Activated CD4-positive, alpha-beta T cell treated with anti-CD3 and anti-CD28 coated beads, Interleukin-2, amount 10 ng/mL, durations not matched to agents 24 days and 14 days (primary cell): ENCODE results near the gene PRKD1. TPM values are rescaled to one million over a fixed set of nuclear protein-coding genes. Genes with fewer than 3 reads are reported as not detected.
"Not testable (repeated sequence)": the region's sequence is repeated elsewhere in the genome, so short reads cannot be mapped to it uniquely, and the experiment has no call there.

ENCODE experiments used
- DNase-seq: peaks from one replicate; pipeline ENCODE4 v3.0.0; 2022
- H3K27ac Mint-ChIP-seq: one replicate; pipeline ENCODE4 v1.8.0; 2022; ENCODE audit warnings: mild to moderate bottlenecking, mixed read lengths
- H3K27me3 Mint-ChIP-seq: one replicate; pipeline ENCODE4 v1.8.0; 2022; ENCODE audit warnings: mixed read lengths
- H3K36me3 Mint-ChIP-seq: one replicate; pipeline ENCODE4 v1.8.0; 2022; ENCODE audit warnings: low read depth, mild to moderate bottlenecking, mixed read lengths
- H3K4me1 Mint-ChIP-seq: one replicate; pipeline ENCODE4 v1.8.0; 2021; ENCODE audit warnings: mixed read lengths
- H3K4me3 Mint-ChIP-seq: one replicate; pipeline ENCODE4 v1.8.0; 2022; ENCODE audit warnings: mild to moderate bottlenecking, moderate library complexity, mixed read lengths
- H3K9me3 Mint-ChIP-seq: one replicate; pipeline ENCODE4 v1.8.0; 2021; ENCODE audit warnings: mixed read lengths
- intact Hi-C: fragments of 100-400 bp; cut with micrococcal nuclease; formaldehyde crosslinking; loops from one replicate; pipeline ENCODE4 v1.15.1; 2023
- total RNA-seq: library from RNA; stranded (reverse); gene quantifications from 2 replicates; pipeline ENCODE4 v1.2.3, GENCODE V29; 2022

PRKD1 gene
- total RNA-seq, 1 donor from 2014 or later: not detected

DNA sequence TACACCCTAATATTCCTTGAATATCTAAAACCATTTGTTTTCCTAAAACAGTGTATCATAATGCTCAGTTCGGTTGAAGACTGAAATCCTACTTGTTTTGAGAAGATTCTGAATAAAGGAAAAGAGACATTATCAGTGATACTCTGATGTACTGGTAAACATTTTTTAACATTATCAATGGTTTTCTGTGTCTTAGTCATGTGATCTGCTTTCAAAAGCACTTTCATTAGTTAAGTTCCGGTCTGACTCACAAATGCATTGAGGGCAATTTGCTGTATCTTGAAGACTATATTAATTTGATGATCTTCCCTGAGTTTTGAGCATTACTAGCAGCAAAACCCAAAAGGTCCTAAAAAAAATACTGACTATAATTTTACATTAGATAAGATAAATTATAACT lies 145.6 kb downstream of the PRKD1 start:
- intact Hi-C loops: no loop called here
- DNase-seq: no peak
- no peak overlapping the region for H3K27ac Mint-ChIP-seq
- peaks cover 8% of the 10 kb centered on the region for H3K9me3 Mint-ChIP-seq
- no peaks in the 10 kb centered on the region for H3K4me1 Mint-ChIP-seq
- no peaks in the 10 kb centered on the region for H3K27me3 Mint-ChIP-seq
- H3K36me3 Mint-ChIP-seq: no peaks in the 10 kb centered on the region
- H3K4me3 Mint-ChIP-seq: no peak overlapping the region

GRCh38 chr14:29777142-29777541 lies 150.5 kb downstream of the PRKD1 start:
- H3K27me3 Mint-ChIP-seq, DNase-seq: not testable (repeated sequence)

GRCh38 chr14:29773990-29774389 lies 153.7 kb downstream of the PRKD1 start:
- Mint-ChIP-seq H3K4me1 (no peaks in the 10 kb centered on the region), H3K36me3 (no peaks in the 10 kb centered on the region), H3K27ac (no peak overlapping the region), H3K9me3 (peaks cover 13% of the 10 kb centered on the region), H3K4me3 (no peak overlapping the region), H3K27me3 (no peaks in the 10 kb centered on the region)
- no peak for DNase-seq
- intact Hi-C loops: no loop called here

More at GRCh38 chr14:29777142-29777541, 150.5 kb downstream of the PRKD1 start:
- H3K4me1 Mint-ChIP-seq, H3K4me3 Mint-ChIP-seq, intact Hi-C loops, H3K36me3 Mint-ChIP-seq, H3K27ac Mint-ChIP-seq, H3K9me3 Mint-ChIP-seq: not testable (repeated sequence)

DNA sequence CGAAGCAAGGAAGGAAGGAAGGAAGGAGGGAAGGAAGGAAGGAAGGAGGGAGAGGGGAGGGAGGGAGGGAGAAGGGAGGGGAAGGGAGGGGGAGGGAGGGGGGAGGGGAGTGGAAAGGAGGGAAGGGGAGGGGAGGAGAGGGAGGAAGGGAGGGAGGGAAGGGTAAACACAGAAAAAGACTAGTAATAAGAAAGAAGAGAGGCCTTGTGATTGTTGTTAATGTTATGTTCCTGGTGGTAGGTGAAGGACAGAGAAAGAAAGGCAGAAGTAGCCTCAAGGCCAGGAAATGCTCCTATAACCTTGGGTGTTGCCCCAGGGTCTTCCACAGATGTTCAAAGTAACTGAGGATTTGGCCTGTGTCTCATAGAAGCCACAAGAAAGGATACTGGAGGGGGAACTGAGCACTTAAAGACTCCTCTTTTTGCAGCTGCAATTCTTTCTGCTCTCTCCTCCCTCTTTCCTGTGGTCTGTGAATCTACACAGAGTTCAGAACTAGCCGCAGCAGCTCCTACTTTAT lies 164.2 kb downstream of the PRKD1 start:
- no peaks in the 10 kb centered on the region for H3K36me3 Mint-ChIP-seq
- no peak overlapping the region for H3K4me3 Mint-ChIP-seq
- no peaks in the 10 kb centered on the region for H3K27me3 Mint-ChIP-seq
- no peak overlapping the region for H3K27ac Mint-ChIP-seq
- intact Hi-C loops: no loop called here
- no peaks in the 10 kb centered on the region for H3K4me1 Mint-ChIP-seq
- H3K9me3 Mint-ChIP-seq: peaks cover 10% of the 10 kb centered on the region
- no peak for DNase-seq

- no peak overlapping the region for H3K27ac Mint-ChIP-seq
- H3K27me3 Mint-ChIP-seq: no peaks in the 10 kb centered on the region
- intact Hi-C loops: no loop called here
- no peaks in the 10 kb centered on the region for H3K4me1 Mint-ChIP-seq
- H3K9me3 Mint-ChIP-seq: peaks cover 4% of the 10 kb centered on the region
- no peak for DNase-seq
- H3K4me3 Mint-ChIP-seq: no peak overlapping the region
- H3K36me3 Mint-ChIP-seq: no peaks in the 10 kb centered on the region
These were observed 167.9 kb downstream of the PRKD1 start for GRCh38 chr14:29759521-29760340.

- Mint-ChIP-seq H3K4me3 (no peak overlapping the region), H3K36me3 (no peaks in the 10 kb centered on the region), H3K27me3 (no peaks in the 10 kb centered on the region), H3K27ac (no peak overlapping the region), H3K4me1 (no peaks in the 10 kb centered on the region), H3K9me3 (peaks cover 4% of the 10 kb centered on the region)
- intact Hi-C loops: no loop called here
- DNase-seq: no peak
These were observed 169.9 kb downstream of the PRKD1 start for GRCh38 chr14:29757711-29758233.

DNA sequence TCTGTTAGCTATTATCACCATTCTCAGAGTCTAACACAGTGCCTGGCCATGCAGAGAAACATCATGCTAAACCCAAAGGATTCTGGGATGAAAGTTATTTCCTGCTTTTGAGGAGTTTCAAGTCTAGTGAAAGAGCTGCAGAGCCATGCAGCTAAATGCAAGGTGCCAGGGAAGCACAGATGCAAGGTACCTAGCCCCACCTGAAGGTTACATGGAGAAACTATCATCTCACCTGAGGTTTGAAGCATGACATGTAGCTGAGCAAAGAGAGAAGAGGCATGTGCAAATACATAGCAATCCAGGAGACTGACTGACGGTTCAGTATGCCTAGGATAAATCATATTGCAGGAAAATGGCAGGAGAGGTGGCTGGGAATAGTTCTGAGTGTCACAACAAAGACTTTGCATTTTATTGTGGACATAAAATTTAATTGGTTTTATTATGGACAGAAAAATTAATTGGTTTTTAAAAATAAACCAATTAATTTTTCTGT lies 170.4 kb downstream of the PRKD1 start:
- Mint-ChIP-seq H3K27ac (no peak overlapping the region), H3K9me3 (peaks cover 4% of the 10 kb centered on the region), H3K27me3 (no peaks in the 10 kb centered on the region), H3K36me3 (no peaks in the 10 kb centered on the region), H3K4me1 (no peaks in the 10 kb centered on the region), H3K4me3 (no peak overlapping the region)
- no peak for DNase-seq
- intact Hi-C loops: no loop called here

DNA sequence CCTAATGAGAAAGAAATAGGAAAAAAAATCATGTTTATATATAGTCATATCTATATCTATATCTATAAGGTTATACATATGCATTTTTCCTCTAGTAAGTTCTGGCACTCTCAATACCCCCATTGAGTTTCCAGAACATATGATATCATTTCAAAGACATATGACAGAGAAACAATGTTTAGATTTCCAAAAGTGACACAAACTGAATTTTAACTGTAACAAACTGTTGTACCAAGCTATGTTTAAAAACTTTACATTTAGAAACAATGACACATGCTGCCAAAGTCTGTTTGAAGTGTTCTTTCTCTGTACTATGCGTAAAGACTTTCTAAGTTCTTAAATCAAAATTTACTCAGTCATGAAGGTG lies 171.6 kb downstream of the PRKD1 start:
- intact Hi-C loops: no loop called here
- H3K4me3 Mint-ChIP-seq: no peak overlapping the region
- H3K27me3 Mint-ChIP-seq: no peaks in the 10 kb centered on the region
- H3K9me3 Mint-ChIP-seq: peaks cover 6% of the 10 kb centered on the region
- DNase-seq: no peak
- no peaks in the 10 kb centered on the region for H3K4me1 Mint-ChIP-seq
- no peak overlapping the region for H3K27ac Mint-ChIP-seq
- H3K36me3 Mint-ChIP-seq: no peaks in the 10 kb centered on the region

DNA sequence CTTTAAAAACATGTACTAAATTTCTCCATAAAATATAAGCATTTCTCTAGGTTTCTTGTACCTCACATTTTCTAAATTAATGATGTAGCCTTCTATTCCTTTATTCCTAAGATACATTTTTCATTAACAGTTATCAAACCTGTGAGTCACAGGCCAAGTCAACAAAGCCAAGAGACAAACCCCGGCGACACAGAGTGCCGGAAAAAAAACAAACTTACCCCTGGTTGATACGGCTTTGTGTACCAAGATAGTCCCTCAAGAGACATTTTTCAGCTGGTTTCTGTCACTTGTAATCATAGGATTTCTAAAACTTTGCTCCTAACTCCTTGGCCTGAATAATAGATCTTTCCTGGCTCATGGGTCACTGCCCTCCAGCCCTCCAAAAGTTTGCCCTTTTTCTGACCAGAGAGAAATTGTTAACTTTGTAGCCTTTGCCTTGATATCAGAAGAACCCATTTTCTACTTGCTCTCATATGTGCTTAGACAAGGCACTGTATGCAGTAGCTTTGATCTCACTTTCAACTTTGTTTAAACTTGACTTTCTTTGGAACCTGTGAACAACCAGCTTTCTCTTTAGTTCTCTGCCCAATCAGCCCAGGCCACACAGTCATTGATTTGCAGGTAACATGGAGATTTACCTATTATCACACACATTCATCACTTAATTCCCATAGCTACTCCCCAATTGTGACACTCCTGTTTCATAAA lies 172.2 kb downstream of the PRKD1 start:
- Mint-ChIP-seq H3K9me3 (peaks cover 10% of the 10 kb centered on the region), H3K27ac (no peak overlapping the region), H3K27me3 (no peaks in the 10 kb centered on the region), H3K4me3 (no peak overlapping the region), H3K36me3 (no peaks in the 10 kb centered on the region), H3K4me1 (no peaks in the 10 kb centered on the region)
- no peak for DNase-seq
- intact Hi-C loops: no loop called here

DNA sequence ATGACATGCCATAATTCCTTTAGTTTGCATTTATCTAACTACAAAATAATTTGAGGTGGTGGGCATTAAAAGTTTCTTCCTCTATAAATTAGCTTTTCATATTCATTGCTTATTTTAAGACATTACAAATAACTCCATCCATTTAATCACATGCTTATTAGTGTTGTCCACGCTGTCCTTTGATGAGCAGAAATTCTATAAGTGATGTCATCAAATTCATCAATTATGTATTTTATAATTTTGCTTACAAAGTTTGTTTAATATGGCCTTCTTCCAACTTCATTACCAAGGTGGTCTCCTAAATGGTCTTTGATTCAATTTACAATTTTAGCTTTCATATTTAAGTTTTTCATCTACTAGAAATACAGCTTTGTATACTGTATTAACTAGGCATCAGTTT lies 173.5 kb downstream of the PRKD1 start:
- Mint-ChIP-seq H3K27me3 (no peaks in the 10 kb centered on the region), H3K27ac (no peak overlapping the region), H3K4me3 (no peak overlapping the region), H3K36me3 (no peaks in the 10 kb centered on the region), H3K9me3 (peaks cover 12% of the 10 kb centered on the region), H3K4me1 (no peaks in the 10 kb centered on the region)
- DNase-seq: no peak
- intact Hi-C loops: no loop called here

GRCh38 chr14:29752221-29752923 lies 175.3 kb downstream of the PRKD1 start:
- Mint-ChIP-seq H3K9me3 (peaks cover 12% of the 10 kb centered on the region), H3K27ac (no peak overlapping the region), H3K4me3 (no peak overlapping the region), H3K36me3 (no peaks in the 10 kb centered on the region), H3K4me1 (no peaks in the 10 kb centered on the region), H3K27me3 (no peaks in the 10 kb centered on the region)
- intact Hi-C loops: no loop called here
- no peak for DNase-seq

- Mint-ChIP-seq H3K27me3 (no peaks in the 10 kb centered on the region), H3K27ac (no peak overlapping the region), H3K9me3 (peaks cover 18% of the 10 kb centered on the region), H3K4me3 (no peak overlapping the region), H3K36me3 (no peaks in the 10 kb centered on the region), H3K4me1 (no peaks in the 10 kb centered on the region)
- intact Hi-C loops: no loop called here
- no peak for DNase-seq
These were observed 177.8 kb downstream of the PRKD1 start for GRCh38 chr14:29749829-29750228.

DNA sequence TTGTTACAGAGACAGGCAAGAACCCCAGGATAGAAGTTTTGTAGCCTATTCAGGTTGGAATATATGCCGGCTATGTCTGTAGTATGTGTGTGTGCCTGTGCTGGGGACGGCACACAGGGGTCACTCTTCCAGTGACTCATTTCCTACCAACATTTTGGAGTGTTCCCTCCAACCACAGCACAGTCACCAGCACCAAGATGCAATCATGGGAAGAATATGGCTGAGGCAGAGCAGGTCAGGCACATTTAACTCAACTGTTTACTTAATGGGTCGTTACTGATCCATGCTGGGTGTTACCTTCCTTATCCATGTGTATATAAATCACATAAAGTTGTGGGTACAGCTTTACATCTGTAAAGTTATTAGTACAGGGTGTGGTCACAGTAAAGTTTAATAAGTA lies 178.3 kb downstream of the PRKD1 start:
- no peak for DNase-seq
- Mint-ChIP-seq H3K4me3 (no peak overlapping the region), H3K4me1 (no peaks in the 10 kb centered on the region), H3K36me3 (no peaks in the 10 kb centered on the region), H3K9me3 (peaks cover 20% of the 10 kb centered on the region), H3K27me3 (no peaks in the 10 kb centered on the region), H3K27ac (no peak overlapping the region)
- intact Hi-C loops: no loop called here

DNA sequence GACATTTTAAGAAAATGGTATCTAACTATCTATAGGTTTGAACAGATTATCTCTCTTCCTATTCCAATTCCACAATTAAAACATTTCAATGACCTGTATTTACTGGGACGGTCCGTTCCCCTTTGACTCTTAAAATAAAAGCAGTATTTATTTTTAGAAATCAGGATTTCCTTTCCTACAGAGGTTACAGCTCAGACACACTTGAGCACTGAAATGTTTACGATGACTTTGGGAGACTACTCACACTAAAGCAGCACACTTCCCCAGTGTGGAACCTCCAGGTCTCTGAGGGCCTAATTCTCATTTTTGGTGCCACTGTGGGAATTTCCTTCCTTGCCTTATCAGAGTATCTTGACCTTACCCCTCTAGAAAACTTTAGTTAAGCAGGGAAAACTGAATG lies 181.8 kb downstream of the PRKD1 start:
- DNase-seq: no peak
- intact Hi-C loops: no loop called here
- H3K27ac Mint-ChIP-seq: no peak overlapping the region
- H3K27me3 Mint-ChIP-seq: no peaks in the 10 kb centered on the region
- H3K4me1 Mint-ChIP-seq: no peaks in the 10 kb centered on the region
- H3K4me3 Mint-ChIP-seq: no peak overlapping the region
- H3K36me3 Mint-ChIP-seq: no peaks in the 10 kb centered on the region
- peaks cover 14% of the 10 kb centered on the region for H3K9me3 Mint-ChIP-seq
